K562 (cell line): ENCODE results near the gene TRIM45. TPM values are rescaled to one million over a fixed set of nuclear protein-coding genes. Genes with fewer than 3 reads are reported as not detected.

ENCODE experiments used
- ATAC-seq: fragments of 200-7000 bp; cut with Tn5 transposase; 3 replicates; pipeline ENCODE4 v1.9.1; 2020; ENCODE audit warnings: moderate library complexity
- BruUV-seq: library from RNA; stranded (reverse); fragments of 400-500 nt; replicated peaks from 2 replicates; lab custom pipeline; 2021; lab: Mats Ljungman, UMichigan
- CTCF ChIA-PET: fragments of 300-600 bp; formaldehyde crosslinking; extraction: SDS; loops from one replicate; lab custom pipeline; 2021; ENCODE audit warnings: low intra/inter-chr PET ratio; lab: Yijun Ruan, JAX
- POLR2A ChIA-PET: fragments of 300-600, 350-650 bp; sonication (Branson Sonifier 250); formaldehyde crosslinking; extraction: SDS; loops from one replicate; lab custom pipeline; 2021; ENCODE audit warnings: antibody characterized with exemption, inconsistent platforms; lab: Yijun Ruan, JAX
- DNase-seq, 4 experiments: peaks; one replicate each; pipeline versions ENCODE4 v3.0.0 to v3.0.0-alpha.2; 2011 to 2018; ENCODE audit warnings: low spot score in 3 of 4, mixed read lengths in 3 of 4; ENCODE audit errors: extremely low read depth in 1 of 4
- FAIRE-seq: peaks from 2 replicates; lab custom pipeline; 2011; peaks lifted over from hg19 to GRCh38; lab: Jason Lieb, UNC
- H2AFZ ChIP-seq: 2 replicates; pipeline ENCODE4 v1.6.0; 2011; ENCODE audit warnings: low read depth, low read length, control low read depth, inconsistent platforms
- H3K27ac ChIP-seq: fragments of 200-600 bp; 3 replicates; pipeline ENCODE4 v1.8.0; 2011; ENCODE audit warnings: low read depth, mild to moderate bottlenecking, control low read depth, inconsistent platforms, low read length, moderate library complexity, mixed read lengths; ENCODE audit errors: extremely low read depth
- H3K27me3 ChIP-seq, 2 experiments: fragments of 300-600 bp in 1 of 2; 2 replicates in 1 of 2; 3 replicates in 1 of 2; pipeline versions ENCODE4 v1.6.0 to v1.8.0; 2011; ENCODE audit warnings: inconsistent platforms in 2 of 2, low read length in 2 of 2, mild to moderate bottlenecking in 1 of 2, mixed read lengths in 1 of 2, moderate library complexity in 1 of 2; ENCODE audit not compliant: control insufficient read depth in 2 of 2, insufficient read depth in 2 of 2
- H3K36me3 ChIP-seq: fragments of 300-600 bp; 3 replicates; pipeline ENCODE4 v1.8.0; 2011; ENCODE audit warnings: mild to moderate bottlenecking, low read length, inconsistent platforms; ENCODE audit not compliant: control insufficient read depth, insufficient read depth
- H3K4me1 ChIP-seq, 2 experiments: fragments of 200-600 bp in 1 of 2; replicated peaks in 1 of 2; 2 replicates in 1 of 2; 3 replicates in 1 of 2; pipeline versions ENCODE4 v1.5.1 to v1.8.0; 2011; ENCODE audit warnings: inconsistent platforms in 2 of 2, low read length in 2 of 2, mild to moderate bottlenecking in 1 of 2, mixed read lengths in 1 of 2, moderate library complexity in 1 of 2; ENCODE audit not compliant: control insufficient read depth in 2 of 2, insufficient read depth in 2 of 2
- H3K4me2 ChIP-seq: 2 replicates; pipeline ENCODE4 v1.6.1; 2011; ENCODE audit warnings: low read length, control low read depth, inconsistent platforms, mixed read lengths; ENCODE audit not compliant: insufficient read depth
- H3K4me3 ChIP-seq: fragments of 200-600 bp; sonication (generic), shearing (Covaris generic); 2 replicates; pipeline ENCODE4 v1.5.1; 2016; ENCODE audit warnings: control low read depth, inconsistent platforms
- H3K79me2 ChIP-seq: fragments of 200-600 bp; 3 replicates; pipeline ENCODE4 v1.8.0; 2011; ENCODE audit warnings: low read length, inconsistent platforms; ENCODE audit not compliant: control insufficient read depth, insufficient read depth
- H3K9ac ChIP-seq, 2 experiments: 2 replicates each; pipeline versions ENCODE4 v1.6.0 to v1.6.1; 2011; ENCODE audit warnings: low read depth in 2 of 2, low read length in 2 of 2, control low read depth in 1 of 2, inconsistent platforms in 1 of 2, mild to moderate bottlenecking in 1 of 2, mixed read lengths in 1 of 2; ENCODE audit not compliant: insufficient read depth in 1 of 2
- H3K9me1 ChIP-seq: one replicate; pipeline ENCODE4 v1.6.0; 2011; ENCODE audit warnings: inconsistent platforms, mild to moderate bottlenecking, low read length, moderate library complexity; ENCODE audit not compliant: control insufficient read depth, insufficient read depth
- H3K9me3 ChIP-seq: replicated peaks from 2 replicates; pipeline ENCODE4 v1.5.1; 2011; ENCODE audit warnings: low read depth, low read length, inconsistent platforms; ENCODE audit not compliant: control insufficient read depth, insufficient read depth
- H4K20me1 ChIP-seq: replicated peaks from 2 replicates; pipeline ENCODE4 v1.6.1; 2011; ENCODE audit warnings: low read length, inconsistent platforms, mixed read lengths; ENCODE audit not compliant: control insufficient read depth, insufficient read depth
- FOSL1 ChIP-seq: fragments of 200-800 bp; sonication (Bioruptor generic); conservative IDR thresholded peaks from 2 replicates; pipeline ENCODE4 v1.6.1; 2016; ENCODE audit warnings: missing genetic modification characterization, missing compliant biosample characterization
- HIVEP1 ChIP-seq: fragments of 250-450 bp; sonication (Bioruptor Pico); IDR thresholded peaks from 2 replicates; pipeline ENCODE4 v1.4.0; 2020; ENCODE audit warnings: mild to moderate bottlenecking
- MYNN ChIP-seq, 2 experiments: sonication (generic); formaldehyde crosslinking in 1 of 2; IDR thresholded peaks; 2 replicates each; pipeline versions ENCODE4 v1.5.0 to v1.6.1; 2016 to 2020; ENCODE audit warnings: antibody characterized with exemption in 1 of 2, missing genetic modification reagents in 1 of 2
- SMARCB1 ChIP-seq: IDR thresholded peaks from 2 replicates; pipeline ENCODE4 v1.6.1; 2011; ENCODE audit warnings: improper control_type of control experiment, low read depth; ENCODE audit not compliant: insufficient read length
- YY1 ChIP-seq, 3 experiments: IDR thresholded peaks; 2 replicates each; pipeline ENCODE4 v1.6.1; 2011; ENCODE audit warnings: low read length in 2 of 3, mild to moderate bottlenecking in 2 of 3, moderate library complexity in 2 of 3, borderline replicate concordance in 1 of 3, control low read depth in 1 of 3, low read depth in 1 of 3; ENCODE audit not compliant: insufficient read depth in 3 of 3, insufficient replicate concordance in 2 of 3, control insufficient read depth in 1 of 3, insufficient read length in 1 of 3; ENCODE audit errors: extremely low read depth in 1 of 3
- ZKSCAN8 ChIP-seq: fragments of 200-800 bp; sonication (Bioruptor generic); IDR thresholded peaks from 2 replicates; pipeline ENCODE4 v1.6.1; 2016; ENCODE audit warnings: missing genetic modification characterization, missing compliant biosample characterization
- ZNF511 ChIP-seq: sonication (generic); formaldehyde crosslinking; IDR thresholded peaks from 2 replicates; pipeline ENCODE4 v1.8.0; 2022; ENCODE audit warnings: mild to moderate bottlenecking, missing genetic modification reagents
- WGBS: fragments of 100-300 bp; shearing (Covaris generic); methylation state at CpG from one replicate; pipeline ENCODE4 v1.1.6; 2016; ENCODE audit warnings: low coverage, mixed read lengths; ENCODE audit not compliant: insufficient coverage; ENCODE audit errors: missing lambda C conversion rate; 5-methylcytosine and 5-hydroxymethylcytosine counted together
- in situ Hi-C: fragments of 300-500 bp; cut with MboI; formaldehyde crosslinking; loops from 4 replicates; pipeline ENCODE4 v1.15.0; 2018; ENCODE audit warnings: inconsistent platforms, mixed read lengths
- intact Hi-C: fragments of 100-400 bp; cut with micrococcal nuclease; formaldehyde crosslinking; loops from 2 replicates; pipeline ENCODE4 v1.14.2; 2022
- polyA plus RNA-seq, 8 experiments: library from polyadenylated mRNA; depleted of rRNA in 4 of 8; stranded (reverse) in 5 of 8; unstranded in 3 of 8; fragments of >200 nt; fragmentation: Nextera tagmentation in 2 of 8; fragmentation: Illumina TruSeq in 1 of 8; extraction: Ambion mirVana in 2 of 8; extraction: Trizol in 1 of 8; gene quantifications; 2 replicates each; pipeline versions ENCODE4 v1.2.1 to v1.2.3, GENCODE V29; 2011 to 2014; ENCODE audit warnings: inconsistent platforms in 1 of 8, missing spikeins in 1 of 8
- total RNA-seq, 7 experiments: library from RNA; depleted of rRNA in 6 of 7; stranded (reverse); fragments of >200 nt in 6 of 7; fragmentation: Illumina TruSeq in 2 of 7; extraction: Trizol in 2 of 7; gene quantifications; 2 replicates each; pipeline versions ENCODE4 v1.2.1 to v1.2.3, GENCODE V29; 2011 to 2021; ENCODE audit warnings: low replicate concordance in 1 of 7

TRIM45 gene
- total and polyA plus RNA-seq, 9 of the 15 experiments (the other 6 are each of a cell fraction or from before 2014, with no cell fraction given), result 1.9 to 6.2 (median 3.6) TPM

GRCh38 chr1:117147341-117147831 is 25.8 kb upstream of the TRIM45 start:
- no peak overlapping the region for H3K4me2 ChIP-seq
- H3K79me2 ChIP-seq, result no peaks in the 10 kb centered on the region
- intact Hi-C loops, result no loop called here
- POLR2A ChIA-PET, result no interaction called here
- no peaks in the 10 kb centered on the region for H3K36me3 ChIP-seq
- in situ Hi-C loops, result no loop called here
- no peak for FAIRE-seq
- TF ChIP-seq MYNN (IDR thresholded peaks at IDR 0.05) (no peak), MYNN (CRISPR knock-in tag; IDR thresholded peaks at IDR 0.05) (no peak), FOSL1 (tag) (no peak), HIVEP1 (no peak), YY1 (IDR thresholded peaks at IDR 0.05; ENCODE audit: borderline replicate concordance in 1 of 3, control insufficient read depth in 1 of 3, extremely low read depth in 1 of 3, insufficient read depth in 3 of 3, insufficient read length in 1 of 3, insufficient replicate concordance in 2 of 3, low read depth in 1 of 3, low read length in 2 of 3) (no peak), SMARCB1 (no peak), ZNF511 (CRISPR knock-in tag) (no peak), ZKSCAN8 (no peak)
- TF ChIP-seq, all 486 proteins: peak for 0
- Histone ChIP-seq H3K9me1 (no peaks in the 10 kb centered on the region), H4K20me1 (no peaks in the 10 kb centered on the region), H3K4me3 (no peak overlapping the region), H3K27me3 (peaks cover 11 to 22% of the 10 kb centered on the region in 2 experiments; a peak in 3 of 5 replicates), H3K9ac (no peak overlapping the region), H2AFZ (no peak overlapping the region), H3K4me1 (no peaks in the 10 kb centered on the region), H3K9me3 (no peaks in the 10 kb centered on the region), H3K27ac (no peak overlapping the region)
- no TSS peak for BruUV-seq
- ATAC-seq (no peak), DNase-seq (no peak)
- 8% methylated on average over 4 of the region's 4 CpGs for WGBS
- CTCF ChIA-PET, result no interaction called here
